ENCODE data around the gene ACTR6. TPM values are rescaled to one million over a fixed set of nuclear protein-coding genes. Genes with fewer than 3 reads are reported as not detected.

The ACTR6 gene
- total and polyA plus RNA-seq, 9 of the 15 experiments (the other 6 are each of a cell fraction or from before 2014, with no cell fraction given): 26.1 to 109 (median 70.9) TPM

DNA sequence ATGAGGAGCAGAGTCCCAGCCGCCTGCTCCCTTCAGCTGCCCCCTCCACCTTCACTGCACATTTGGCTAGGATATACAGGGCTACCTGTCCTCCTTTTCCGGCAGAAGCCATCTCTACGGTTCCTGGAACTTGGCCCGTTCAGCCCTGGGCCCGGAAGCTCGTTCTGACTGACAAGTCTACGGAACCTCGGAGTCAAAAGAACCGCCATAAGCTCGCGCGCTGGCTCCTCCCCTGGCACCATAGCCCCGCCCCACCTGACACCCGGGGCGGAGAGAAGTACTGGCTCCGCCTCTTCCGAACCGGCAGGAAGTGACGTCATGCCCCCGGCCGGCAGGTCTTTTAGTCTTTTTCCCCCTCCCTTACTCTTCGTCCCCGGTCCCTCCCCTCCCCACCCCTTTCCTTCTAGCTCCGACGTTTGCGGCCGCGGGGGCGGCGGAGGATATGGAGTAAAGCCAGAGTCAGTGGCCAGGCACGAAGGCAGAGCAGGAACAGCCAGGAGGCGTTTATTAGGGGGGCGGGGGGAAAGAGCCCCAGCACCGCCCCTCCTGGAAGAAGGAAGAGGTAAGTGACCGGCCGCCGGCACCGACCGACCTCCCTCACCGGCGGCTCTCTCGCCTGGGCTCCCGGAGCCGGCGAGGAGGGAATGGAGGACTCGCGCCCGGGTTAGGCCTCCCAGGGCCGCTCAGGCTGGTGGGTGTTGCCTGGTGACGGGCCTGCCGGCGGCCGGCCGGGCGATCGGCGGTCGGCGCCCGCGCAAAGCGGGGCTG, 66.4 kb downstream of the ACTR6 start, which contains the start of the genes DEPDC4 and SCYL2 (continued):
- TF ChIP-seq ILF3 (IDR thresholded peaks at IDR 0.05; ENCODE audit: borderline replicate concordance) (no peak), HMGN3 (IDR thresholded peaks at IDR 0.05; ENCODE audit: borderline replicate concordance, extremely low read depth, insufficient read length, low read depth, low read length) (peak; percentile 47), CHCHD3 (CRISPR knock-in tag; IDR thresholded peaks at IDR 0.05) (no peak), U2AF2 (optimal IDR thresholded peaks at IDR 0.05; ENCODE audit: low read depth, low read length) (no peak), FOXK1 (CRISPR knock-in tag; IDR thresholded peaks at IDR 0.05; ENCODE audit: borderline replicate concordance) (no peak), HEY1 (CRISPR knock-in tag; IDR thresholded peaks at IDR 0.05; ENCODE audit: borderline replicate concordance) (no peak), STAT5A (IDR thresholded peaks at IDR 0.05; ENCODE audit: borderline replicate concordance, low read length) (no peak), FOS (IDR thresholded peaks at IDR 0.05; ENCODE audit: extremely low read depth, insufficient read length) (no peak), POLR3G (IDR thresholded peaks at IDR 0.05; ENCODE audit: extremely low read depth, insufficient read length, insufficient replicate concordance) (no peak), KDM2B (CRISPR knock-in tag; IDR thresholded peaks at IDR 0.05) (no peak), PML (IDR thresholded peaks at IDR 0.05; ENCODE audit: low read length) (no peak; the same call in 1 of the 2 replicates), NCOA6 (IDR thresholded peaks at IDR 0.05) (no peak), MCM3 (IDR thresholded peaks at IDR 0.05) (no peak), SIRT6 (IDR thresholded peaks at IDR 0.05; ENCODE audit: low read depth, low read length) (no peak), LARP7 (IDR thresholded peaks at IDR 0.05) (no peak), SMARCC2 (IDR thresholded peaks at IDR 0.05; ENCODE audit: low read depth) (no peak), SMARCB1 (IDR thresholded peaks at IDR 0.05; ENCODE audit: insufficient read length, low read depth) (no peak), ZNF778 (CRISPR knock-in tag; IDR thresholded peaks at IDR 0.05) (no peak), ZNF766 (CRISPR knock-in tag; conservative IDR thresholded peaks at IDR 0.05) (peak; percentile 53; the same call in 1 of the 2 replicates), HMG20A (CRISPR knock-in tag; conservative IDR thresholded peaks at IDR 0.05) (no peak), ELF4 (CRISPR knock-in tag; IDR thresholded peaks at IDR 0.05) (no peak), FOXA1 (IDR thresholded peaks at IDR 0.05; ENCODE audit: borderline replicate concordance) (no peak)
- TF ChIP-seq, protein P1, sequence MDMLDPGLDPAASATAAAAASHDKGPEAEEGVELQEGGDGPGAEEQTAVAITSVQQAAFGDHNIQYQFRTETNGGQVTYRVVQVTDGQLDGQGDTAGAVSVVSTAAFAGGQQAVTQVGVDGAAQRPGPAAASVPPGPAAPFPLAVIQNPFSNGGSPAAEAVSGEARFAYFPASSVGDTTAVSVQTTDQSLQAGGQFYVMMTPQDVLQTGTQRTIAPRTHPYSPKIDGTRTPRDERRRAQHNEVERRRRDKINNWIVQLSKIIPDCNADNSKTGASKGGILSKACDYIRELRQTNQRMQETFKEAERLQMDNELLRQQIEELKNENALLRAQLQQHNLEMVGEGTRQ (CRISPR knock-in tag; IDR thresholded peaks at IDR 0.05): no peak; the same call in 1 of the 2 replicates
- TF ChIP-seq, protein P2, sequence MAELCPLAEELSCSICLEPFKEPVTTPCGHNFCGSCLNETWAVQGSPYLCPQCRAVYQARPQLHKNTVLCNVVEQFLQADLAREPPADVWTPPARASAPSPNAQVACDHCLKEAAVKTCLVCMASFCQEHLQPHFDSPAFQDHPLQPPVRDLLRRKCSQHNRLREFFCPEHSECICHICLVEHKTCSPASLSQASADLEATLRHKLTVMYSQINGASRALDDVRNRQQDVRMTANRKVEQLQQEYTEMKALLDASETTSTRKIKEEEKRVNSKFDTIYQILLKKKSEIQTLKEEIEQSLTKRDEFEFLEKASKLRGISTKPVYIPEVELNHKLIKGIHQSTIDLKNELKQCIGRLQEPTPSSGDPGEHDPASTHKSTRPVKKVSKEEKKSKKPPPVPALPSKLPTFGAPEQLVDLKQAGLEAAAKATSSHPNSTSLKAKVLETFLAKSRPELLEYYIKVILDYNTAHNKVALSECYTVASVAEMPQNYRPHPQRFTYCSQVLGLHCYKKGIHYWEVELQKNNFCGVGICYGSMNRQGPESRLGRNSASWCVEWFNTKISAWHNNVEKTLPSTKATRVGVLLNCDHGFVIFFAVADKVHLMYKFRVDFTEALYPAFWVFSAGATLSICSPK (IDR thresholded peaks at IDR 0.05; ENCODE audit: borderline replicate concordance): no peak
- TF ChIP-seq, protein P3, sequence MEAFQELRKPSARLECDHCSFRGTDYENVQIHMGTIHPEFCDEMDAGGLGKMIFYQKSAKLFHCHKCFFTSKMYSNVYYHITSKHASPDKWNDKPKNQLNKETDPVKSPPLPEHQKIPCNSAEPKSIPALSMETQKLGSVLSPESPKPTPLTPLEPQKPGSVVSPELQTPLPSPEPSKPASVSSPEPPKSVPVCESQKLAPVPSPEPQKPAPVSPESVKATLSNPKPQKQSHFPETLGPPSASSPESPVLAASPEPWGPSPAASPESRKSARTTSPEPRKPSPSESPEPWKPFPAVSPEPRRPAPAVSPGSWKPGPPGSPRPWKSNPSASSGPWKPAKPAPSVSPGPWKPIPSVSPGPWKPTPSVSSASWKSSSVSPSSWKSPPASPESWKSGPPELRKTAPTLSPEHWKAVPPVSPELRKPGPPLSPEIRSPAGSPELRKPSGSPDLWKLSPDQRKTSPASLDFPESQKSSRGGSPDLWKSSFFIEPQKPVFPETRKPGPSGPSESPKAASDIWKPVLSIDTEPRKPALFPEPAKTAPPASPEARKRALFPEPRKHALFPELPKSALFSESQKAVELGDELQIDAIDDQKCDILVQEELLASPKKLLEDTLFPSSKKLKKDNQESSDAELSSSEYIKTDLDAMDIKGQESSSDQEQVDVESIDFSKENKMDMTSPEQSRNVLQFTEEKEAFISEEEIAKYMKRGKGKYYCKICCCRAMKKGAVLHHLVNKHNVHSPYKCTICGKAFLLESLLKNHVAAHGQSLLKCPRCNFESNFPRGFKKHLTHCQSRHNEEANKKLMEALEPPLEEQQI (IDR thresholded peaks at IDR 0.05): no peak
- TF ChIP-seq, protein P4, sequence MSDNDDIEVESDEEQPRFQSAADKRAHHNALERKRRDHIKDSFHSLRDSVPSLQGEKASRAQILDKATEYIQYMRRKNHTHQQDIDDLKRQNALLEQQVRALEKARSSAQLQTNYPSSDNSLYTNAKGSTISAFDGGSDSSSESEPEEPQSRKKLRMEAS (CRISPR knock-in tag; IDR thresholded peaks at IDR 0.05): no peak; the same call in 1 of the 2 replicates

Measured in K562 (cell line).